CD8-positive, alpha-beta memory T cell (primary cell): ENCODE measurements around the gene CAMKMT. TPM values are rescaled to one million over a fixed set of nuclear protein-coding genes. Genes with fewer than 3 reads are reported as not detected.

Experiments used
- CTCF ChIA-PET: fragments of 350-600 bp; sonication (Branson Sonifier 250); formaldehyde crosslinking; loops from one replicate; lab custom pipeline; 2021; ENCODE audit warnings: antibody characterized with exemption; lab: Charles Lee
- POLR2A ChIA-PET: fragments of 350-600 bp; sonication (Branson Sonifier 250); formaldehyde crosslinking; loops from one replicate; lab custom pipeline; 2021; ENCODE audit warnings: antibody characterized with exemption; lab: Charles Lee
- DNase-seq, 5 donors: peaks; one replicate each; pipeline versions ENCODE4 v3.0.0 to v3.0.0-alpha.2; 2020 to 2022; ENCODE audit warnings: mixed read lengths in 1 of 5
- H3K27ac ChIP-seq: one replicate; pipeline ENCODE4 v1.7.0; 2013; ENCODE audit warnings: low read depth, mild to moderate bottlenecking, low read length, moderate library complexity
- H3K27me3 ChIP-seq: 2 replicates; pipeline ENCODE4 v1.7.0; 2013; ENCODE audit warnings: low read length, mild to moderate bottlenecking; ENCODE audit not compliant: insufficient read depth, poor library complexity, severe bottlenecking
- H3K36me3 ChIP-seq: 2 replicates; pipeline ENCODE4 v1.7.0; 2013; ENCODE audit warnings: mild to moderate bottlenecking, low read length, moderate library complexity; ENCODE audit not compliant: insufficient read depth
- H3K4me1 ChIP-seq: 2 replicates; pipeline ENCODE4 v1.7.0; 2013; ENCODE audit warnings: mild to moderate bottlenecking, low read length, moderate library complexity; ENCODE audit not compliant: insufficient read depth
- H3K4me3 ChIP-seq: 2 replicates; pipeline ENCODE4 v1.7.0; 2013; ENCODE audit warnings: mild to moderate bottlenecking, low read length
- H3K9me3 ChIP-seq: 2 replicates; pipeline ENCODE4 v1.7.0; 2013; ENCODE audit warnings: mild to moderate bottlenecking, low read length
- H3K27ac Mint-ChIP-seq, 8 donors: one replicate each; pipeline ENCODE4 v1.8.0; 2020 to 2021; ENCODE audit warnings: mixed read lengths in 8 of 8, mild to moderate bottlenecking in 6 of 8, inconsistent platforms in 3 of 8, moderate library complexity in 3 of 8
- H3K27me3 Mint-ChIP-seq, 2 donors: one replicate each; pipeline ENCODE4 v1.8.0; 2020 to 2021; ENCODE audit warnings: mixed read lengths in 2 of 2, mild to moderate bottlenecking in 1 of 2, moderate library complexity in 1 of 2
- H3K36me3 Mint-ChIP-seq, 3 donors: one replicate each; pipeline ENCODE4 v1.8.0; 2020 to 2021; ENCODE audit warnings: mixed read lengths in 3 of 3, inconsistent platforms in 1 of 3, mild to moderate bottlenecking in 1 of 3
- H3K4me1 Mint-ChIP-seq, 3 donors: one replicate each; pipeline ENCODE4 v1.8.0; 2020 to 2021; ENCODE audit warnings: mixed read lengths in 3 of 3, inconsistent platforms in 1 of 3, mild to moderate bottlenecking in 1 of 3
- H3K4me3 Mint-ChIP-seq, 7 donors: one replicate each; pipeline ENCODE4 v1.8.0; 2020 to 2021; ENCODE audit warnings: mixed read lengths in 7 of 7, mild to moderate bottlenecking in 6 of 7, moderate library complexity in 4 of 7, inconsistent platforms in 2 of 7
- H3K9me3 Mint-ChIP-seq, 5 donors: one replicate each; pipeline ENCODE4 v1.8.0; 2020 to 2022; ENCODE audit warnings: mixed read lengths in 5 of 5, mild to moderate bottlenecking in 3 of 5, moderate library complexity in 2 of 5, inconsistent platforms in 1 of 5
- polyA plus RNA-seq: library from polyadenylated mRNA; unstranded; fragments of 300-500 nt; fragmentation: Illumina TruSeq; gene quantifications from one replicate; pipeline ENCODE4 v1.2.3, GENCODE V29; 2021
- total RNA-seq, 2 experiments: library from RNA; stranded (reverse); gene quantifications; one replicate each; pipeline ENCODE4 v1.2.3, GENCODE V29; 2021

CAMKMT gene
- total and polyA plus RNA-seq, 3 experiments from 2014 or later, result 11.4 to 14.0 (median 11.7) TPM

DNA sequence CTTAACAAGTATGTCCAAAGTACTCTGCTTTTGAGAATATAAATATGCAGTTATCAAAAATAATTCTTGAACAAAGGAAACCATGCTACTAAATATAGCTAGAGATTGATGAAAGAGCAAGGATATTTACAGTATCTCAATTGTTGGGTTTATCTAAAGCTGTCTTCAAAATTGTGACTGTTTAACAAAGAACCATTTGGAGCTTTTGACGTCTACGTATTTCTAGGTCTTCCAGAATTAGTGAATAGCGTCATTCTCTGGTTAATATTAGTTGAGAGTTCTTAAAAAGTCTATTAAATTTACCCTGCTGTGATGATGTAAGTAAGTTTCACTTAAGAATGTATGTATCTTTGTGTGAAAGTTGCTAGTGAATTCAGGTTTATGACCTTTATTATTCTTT lies 356.7 kb downstream of the CAMKMT start:
- Mint-ChIP-seq H3K27me3 (peaks cover 0 to 3% of the 10 kb centered on the region in 2 donors), H3K4me3 (no peak overlapping the region), H3K27ac (no peak overlapping the region), H3K36me3 (peaks cover 1 to 10% (median 9%) of the 10 kb centered on the region in 3 donors), H3K4me1 (no peaks in the 10 kb centered on the region), H3K9me3 (no peaks in the 10 kb centered on the region)
- H3K27me3 ChIP-seq, result no peaks in the 10 kb centered on the region
- no peaks in the 10 kb centered on the region for H3K9me3 ChIP-seq
- no peaks in the 10 kb centered on the region for H3K4me1 ChIP-seq
- POLR2A ChIA-PET, result no interaction called here
- no peak for DNase-seq
- CTCF ChIA-PET, result interaction anchor here (1.1 kb wide), 1 partner anchor 10 kb away, joined by 3 read pairs; no protein-coding TSS in a partner anchor
- no peak overlapping the region for H3K4me3 ChIP-seq
- H3K27ac ChIP-seq, result no peak overlapping the region
- H3K36me3 ChIP-seq, result no peaks in the 10 kb centered on the region

- H3K27ac ChIP-seq, result no peak overlapping the region
- ChIA-PET POLR2A (no interaction called here), CTCF (no interaction called here)
- no peaks in the 10 kb centered on the region for H3K4me1 ChIP-seq
- Mint-ChIP-seq H3K9me3 (no peaks in the 10 kb centered on the region), H3K4me1 (no peaks in the 10 kb centered on the region), H3K36me3 (peaks cover 1 to 8% (median 7%) of the 10 kb centered on the region in 3 donors), H3K4me3 (no peak overlapping the region), H3K27me3 (peaks cover 0 to 1% of the 10 kb centered on the region in 2 donors), H3K27ac (no peak overlapping the region)
- no peaks in the 10 kb centered on the region for H3K9me3 ChIP-seq
- no peaks in the 10 kb centered on the region for H3K36me3 ChIP-seq
- no peak overlapping the region for H3K4me3 ChIP-seq
- H3K27me3 ChIP-seq, result no peaks in the 10 kb centered on the region
- DNase-seq, result no peak
Measured at GRCh38 chr2:44719562-44719961, 357.8 kb downstream of the CAMKMT start.

DNA sequence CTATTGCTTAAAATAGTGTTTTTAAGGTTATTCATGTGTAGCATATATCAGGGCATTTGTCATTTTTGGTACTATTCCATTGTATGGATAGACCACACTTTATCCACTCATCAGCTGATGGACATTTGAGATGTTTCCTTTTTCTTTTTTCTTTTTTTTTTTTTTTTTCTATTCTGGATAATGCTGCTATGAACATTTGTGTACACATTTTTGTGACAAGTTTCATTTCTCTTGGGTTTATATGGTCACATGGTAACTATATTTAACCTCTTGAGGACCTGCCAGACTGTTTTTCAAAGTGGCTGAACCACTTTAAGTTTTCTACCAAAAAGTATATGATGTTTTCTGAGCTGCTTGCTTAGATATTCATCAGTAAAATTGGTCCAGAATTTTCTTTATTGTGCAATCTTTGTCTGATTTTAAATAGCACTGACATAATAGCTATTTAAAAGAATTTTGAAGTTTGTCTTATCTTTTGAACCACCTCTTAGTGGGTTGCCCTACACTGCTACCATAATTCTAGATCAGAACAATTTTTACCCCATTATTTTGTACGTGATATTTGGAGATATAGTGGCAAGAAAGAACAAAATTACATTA lies 360.4 kb downstream of the CAMKMT start:
- Mint-ChIP-seq H3K4me1 (no peaks in the 10 kb centered on the region), H3K27me3 (peaks cover 0 to 1% of the 10 kb centered on the region in 2 donors), H3K36me3 (peaks cover 1 to 6% (median 4%) of the 10 kb centered on the region in 3 donors), H3K27ac (no peak overlapping the region), H3K4me3 (no peak overlapping the region), H3K9me3 (no peaks in the 10 kb centered on the region)
- CTCF ChIA-PET, result no interaction called here
- Histone ChIP-seq H3K27me3 (no peaks in the 10 kb centered on the region), H3K36me3 (no peaks in the 10 kb centered on the region), H3K4me3 (no peak overlapping the region), H3K4me1 (no peaks in the 10 kb centered on the region), H3K9me3 (no peaks in the 10 kb centered on the region), H3K27ac (no peak overlapping the region)
- no peak for DNase-seq
- POLR2A ChIA-PET, result no interaction called here

GRCh38 chr2:44723921-44724320 lies 362.2 kb downstream of the CAMKMT start:
- H3K27ac ChIP-seq, result no peak overlapping the region
- H3K27me3 ChIP-seq, result no peaks in the 10 kb centered on the region
- H3K36me3 ChIP-seq, result no peaks in the 10 kb centered on the region
- CTCF ChIA-PET, result no interaction called here
- POLR2A ChIA-PET, result no interaction called here
- no peaks in the 10 kb centered on the region for H3K4me1 Mint-ChIP-seq
- no peak for DNase-seq
- H3K9me3 Mint-ChIP-seq, result no peaks in the 10 kb centered on the region
- H3K4me1 ChIP-seq, result no peaks in the 10 kb centered on the region
- H3K4me3 ChIP-seq, result no peak overlapping the region
- peaks cover 0 to 1% of the 10 kb centered on the region in 2 donors for H3K27me3 Mint-ChIP-seq
- H3K27ac Mint-ChIP-seq, result no peak overlapping the region
- no peaks in the 10 kb centered on the region for H3K9me3 ChIP-seq
- peaks cover 1 to 6% (median 4%) of the 10 kb centered on the region in 3 donors for H3K36me3 Mint-ChIP-seq
- no peak overlapping the region for H3K4me3 Mint-ChIP-seq

- peaks cover 0 to 1% of the 10 kb centered on the region in 2 donors for H3K27me3 Mint-ChIP-seq
- H3K27ac ChIP-seq, result no peak overlapping the region
Measured at GRCh38 chr2:44730593-44730992, 368.8 kb downstream of the CAMKMT start.

DNA sequence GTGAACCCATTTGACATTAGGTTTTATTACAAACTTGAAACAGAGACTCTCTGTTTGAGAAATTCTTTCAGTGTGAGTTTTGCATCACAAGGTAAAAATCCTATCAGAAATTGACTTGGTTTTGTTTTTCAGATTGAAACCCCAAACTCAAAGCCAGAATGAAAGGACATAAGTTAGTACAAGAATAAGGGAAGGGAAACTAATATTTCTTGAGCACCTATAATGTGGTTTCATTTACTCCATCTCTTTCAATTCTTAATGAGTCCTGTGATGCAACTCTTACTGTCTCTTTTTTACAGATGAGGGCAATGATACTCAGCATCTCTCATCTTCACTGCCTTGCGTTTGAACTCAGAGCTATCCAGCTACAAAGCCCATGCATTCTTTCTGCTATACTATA lies 369.8 kb downstream of the CAMKMT start:
- no peaks in the 10 kb centered on the region for H3K4me1 Mint-ChIP-seq
- H3K4me1 ChIP-seq, result no peaks in the 10 kb centered on the region
- no peak overlapping the region for H3K4me3 ChIP-seq
- peaks cover 5 to 14% (median 6%) of the 10 kb centered on the region in 5 donors for H3K9me3 Mint-ChIP-seq
- peaks cover 0 to 1% of the 10 kb centered on the region in 2 donors for H3K27me3 Mint-ChIP-seq
- no peaks in the 10 kb centered on the region for H3K9me3 ChIP-seq
- H3K27me3 ChIP-seq, result no peaks in the 10 kb centered on the region
- DNase-seq, result no peak
- no peak overlapping the region for H3K4me3 Mint-ChIP-seq
- CTCF ChIA-PET, result no interaction called here
- peaks cover 8 to 35% (median 9%) of the 10 kb centered on the region in 3 donors for H3K36me3 Mint-ChIP-seq
- POLR2A ChIA-PET, result no interaction called here
- H3K27ac Mint-ChIP-seq, result no peak overlapping the region
- no peak overlapping the region for H3K27ac ChIP-seq
- H3K36me3 ChIP-seq, result no peaks in the 10 kb centered on the region

More at GRCh38 chr2:44730593-44730992, 368.8 kb downstream of the CAMKMT start:
- H3K9me3 Mint-ChIP-seq, result peaks cover 0 to 6% (median 2%) of the 10 kb centered on the region in 5 donors
- DNase-seq, result no peak
- ChIA-PET CTCF (no interaction called here), POLR2A (no interaction called here)
- peaks cover 8 to 28% (median 9%) of the 10 kb centered on the region in 3 donors for H3K36me3 Mint-ChIP-seq
- no peaks in the 10 kb centered on the region for H3K4me1 Mint-ChIP-seq
- H3K4me3 ChIP-seq, result no peak overlapping the region
- H3K36me3 ChIP-seq, result no peaks in the 10 kb centered on the region
- no peaks in the 10 kb centered on the region for H3K27me3 ChIP-seq
- no peak overlapping the region for H3K27ac Mint-ChIP-seq
- H3K4me3 Mint-ChIP-seq, result no peak overlapping the region
- H3K4me1 ChIP-seq, result no peaks in the 10 kb centered on the region
- no peaks in the 10 kb centered on the region for H3K9me3 ChIP-seq

DNA sequence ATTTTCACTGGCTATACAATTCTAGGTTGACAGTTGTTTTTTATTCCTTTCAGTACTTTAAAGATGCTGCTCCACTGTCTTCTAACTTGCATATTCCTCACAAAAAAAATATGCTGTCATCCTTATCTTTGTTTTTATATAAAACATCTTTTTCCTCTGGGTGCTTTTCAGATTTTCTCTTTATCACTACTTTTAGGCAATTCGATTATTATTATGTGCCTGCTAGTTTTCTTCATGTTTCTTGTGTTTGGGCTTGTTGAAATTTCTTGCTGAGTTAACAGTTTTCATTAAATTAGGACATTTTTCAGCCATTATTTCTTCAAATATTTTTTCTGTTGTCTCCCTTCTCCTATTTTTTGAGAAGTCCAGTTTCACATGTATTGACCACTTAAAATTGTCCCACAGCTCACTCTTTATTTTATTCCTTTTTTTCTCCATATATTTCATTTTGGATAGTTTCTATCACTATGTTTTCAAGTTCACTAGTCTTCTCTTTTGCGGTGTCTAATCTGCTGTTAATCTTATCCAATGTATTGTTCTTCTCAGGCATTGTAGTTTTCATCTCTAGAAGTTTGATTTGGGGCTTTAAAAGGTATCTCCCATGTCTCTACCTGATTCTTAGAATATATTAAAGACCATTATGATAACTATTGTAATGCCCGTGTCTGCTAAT lies 374.7 kb downstream of the CAMKMT start:
- Histone ChIP-seq H3K27ac (no peak overlapping the region), H3K9me3 (no peaks in the 10 kb centered on the region), H3K36me3 (no peaks in the 10 kb centered on the region), H3K4me1 (no peaks in the 10 kb centered on the region), H3K27me3 (no peaks in the 10 kb centered on the region), H3K4me3 (no peak overlapping the region)
- POLR2A ChIA-PET, result no interaction called here
- Mint-ChIP-seq H3K27me3 (no peaks in the 10 kb centered on the region), H3K4me3 (no peak overlapping the region), H3K9me3 (peaks cover 12 to 24% (median 18%) of the 10 kb centered on the region in 5 donors), H3K4me1 (no peaks in the 10 kb centered on the region), H3K27ac (no peak overlapping the region), H3K36me3 (peaks cover 4 to 32% (median 14%) of the 10 kb centered on the region in 3 donors)
- CTCF ChIA-PET, result no interaction called here
- no peak for DNase-seq

- CTCF ChIA-PET, result no interaction called here
- Mint-ChIP-seq H3K4me3 (no peak overlapping the region), H3K27ac (no peak overlapping the region), H3K27me3 (no peaks in the 10 kb centered on the region), H3K4me1 (no peaks in the 10 kb centered on the region), H3K36me3 (peaks cover 7 to 25% (median 18%) of the 10 kb centered on the region in 3 donors), H3K9me3 (peaks cover 9 to 19% (median 18%) of the 10 kb centered on the region in 5 donors)
- no peak for DNase-seq
- Histone ChIP-seq H3K4me3 (no peak overlapping the region), H3K4me1 (no peaks in the 10 kb centered on the region), H3K36me3 (no peaks in the 10 kb centered on the region), H3K27me3 (no peaks in the 10 kb centered on the region), H3K9me3 (no peaks in the 10 kb centered on the region), H3K27ac (no peak overlapping the region)
- POLR2A ChIA-PET, result no interaction called here
Measured at GRCh38 chr2:44740678-44741077, 378.9 kb downstream of the CAMKMT start.
